ENCODE measurements around the gene GSS.

DNA sequence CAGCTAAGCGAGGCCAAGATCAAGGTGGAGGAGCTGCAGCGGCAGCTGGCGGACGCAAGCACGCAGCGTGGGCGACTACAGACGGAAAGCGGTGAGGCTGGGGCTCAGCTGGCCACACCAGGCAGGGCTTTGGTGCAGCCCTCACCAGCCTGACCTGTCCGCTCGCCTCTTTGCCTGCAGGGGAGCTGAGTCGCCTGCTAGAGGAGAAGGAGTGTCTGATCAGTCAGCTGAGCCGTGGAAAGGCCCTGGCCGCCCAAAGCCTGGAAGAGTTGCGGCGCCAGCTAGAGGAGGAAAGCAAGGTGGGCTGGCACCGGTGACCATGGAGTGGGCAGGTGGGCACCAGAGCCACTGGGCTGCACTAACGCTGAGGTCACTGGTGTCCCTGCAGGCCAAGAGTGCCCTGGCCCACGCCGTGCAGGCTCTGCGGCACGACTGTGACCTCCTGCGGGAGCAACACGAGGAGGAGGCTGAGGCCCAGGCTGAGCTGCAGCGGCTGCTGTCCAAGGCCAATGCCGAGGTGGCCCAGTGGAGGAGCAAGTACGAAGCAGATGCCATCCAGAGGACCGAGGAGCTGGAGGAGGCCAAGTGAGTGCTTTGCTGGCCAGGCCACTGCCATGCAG is 42.8 kb upstream of the GSS start:
- TF ChIP-seq POLR2A (IDR thresholded peaks at IDR 0.05): no peak
- TF ChIP-seq, protein P1, sequence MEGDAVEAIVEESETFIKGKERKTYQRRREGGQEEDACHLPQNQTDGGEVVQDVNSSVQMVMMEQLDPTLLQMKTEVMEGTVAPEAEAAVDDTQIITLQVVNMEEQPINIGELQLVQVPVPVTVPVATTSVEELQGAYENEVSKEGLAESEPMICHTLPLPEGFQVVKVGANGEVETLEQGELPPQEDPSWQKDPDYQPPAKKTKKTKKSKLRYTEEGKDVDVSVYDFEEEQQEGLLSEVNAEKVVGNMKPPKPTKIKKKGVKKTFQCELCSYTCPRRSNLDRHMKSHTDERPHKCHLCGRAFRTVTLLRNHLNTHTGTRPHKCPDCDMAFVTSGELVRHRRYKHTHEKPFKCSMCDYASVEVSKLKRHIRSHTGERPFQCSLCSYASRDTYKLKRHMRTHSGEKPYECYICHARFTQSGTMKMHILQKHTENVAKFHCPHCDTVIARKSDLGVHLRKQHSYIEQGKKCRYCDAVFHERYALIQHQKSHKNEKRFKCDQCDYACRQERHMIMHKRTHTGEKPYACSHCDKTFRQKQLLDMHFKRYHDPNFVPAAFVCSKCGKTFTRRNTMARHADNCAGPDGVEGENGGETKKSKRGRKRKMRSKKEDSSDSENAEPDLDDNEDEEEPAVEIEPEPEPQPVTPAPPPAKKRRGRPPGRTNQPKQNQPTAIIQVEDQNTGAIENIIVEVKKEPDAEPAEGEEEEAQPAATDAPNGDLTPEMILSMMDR (IDR thresholded peaks at IDR 0.05): no peak

Measured in esophagus squamous epithelium (tissue), 4 donors.